ENCODE results near the gene KMT5C. TPM values are rescaled to one million over a fixed set of nuclear protein-coding genes. Genes with fewer than 3 reads are reported as not detected.
A peak's percentile ranks its signal among the peaks of the same experiment; 100 is the strongest.

The KMT5C gene
- total RNA-seq, 1 experiment from 2014 or later = 63.1 TPM

DNA sequence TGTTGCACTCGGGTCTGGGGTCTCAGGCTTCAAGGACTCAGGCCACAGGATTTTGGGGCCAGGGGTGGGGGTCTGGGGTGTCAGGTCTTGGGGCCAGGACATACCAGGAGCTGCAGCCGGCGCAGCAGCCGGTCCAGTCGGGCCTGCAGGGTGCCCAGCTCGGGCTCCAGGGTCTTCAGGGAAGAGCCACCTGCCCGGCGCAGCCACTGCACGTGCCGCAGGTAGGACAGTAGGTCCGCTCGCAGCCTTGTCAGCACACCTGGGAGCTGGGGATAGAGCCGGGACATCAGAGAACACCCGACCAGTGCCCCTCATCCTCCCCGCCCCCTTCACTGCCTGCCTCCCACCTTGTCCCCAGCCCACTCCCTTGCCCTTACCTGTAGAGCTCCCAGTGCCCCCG, 28.4 kb downstream of the KMT5C start (continued):
- TF ChIP-seq, protein P1, sequence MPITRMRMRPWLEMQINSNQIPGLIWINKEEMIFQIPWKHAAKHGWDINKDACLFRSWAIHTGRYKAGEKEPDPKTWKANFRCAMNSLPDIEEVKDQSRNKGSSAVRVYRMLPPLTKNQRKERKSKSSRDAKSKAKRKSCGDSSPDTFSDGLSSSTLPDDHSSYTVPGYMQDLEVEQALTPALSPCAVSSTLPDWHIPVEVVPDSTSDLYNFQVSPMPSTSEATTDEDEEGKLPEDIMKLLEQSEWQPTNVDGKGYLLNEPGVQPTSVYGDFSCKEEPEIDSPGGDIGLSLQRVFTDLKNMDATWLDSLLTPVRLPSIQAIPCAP (CRISPR knock-in tag; IDR thresholded peaks at IDR 0.05) = no peak
- no peak for TF ChIP-seq AR (CRISPR knock-in tag; IDR thresholded peaks at IDR 0.05)
- TF ChIP-seq HMGA2 (CRISPR knock-in tag; IDR thresholded peaks at IDR 0.05) = no peak
- TF ChIP-seq TCF7 (CRISPR knock-in tag; IDR thresholded peaks at IDR 0.05; ENCODE audit: low read depth) = no peak
- TF ChIP-seq, protein P2, sequence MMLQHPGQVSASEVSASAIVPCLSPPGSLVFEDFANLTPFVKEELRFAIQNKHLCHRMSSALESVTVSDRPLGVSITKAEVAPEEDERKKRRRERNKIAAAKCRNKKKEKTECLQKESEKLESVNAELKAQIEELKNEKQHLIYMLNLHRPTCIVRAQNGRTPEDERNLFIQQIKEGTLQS (CRISPR knock-in tag; conservative IDR thresholded peaks at IDR 0.05) = no peak
- TF ChIP-seq USF1 (CRISPR knock-in tag; IDR thresholded peaks at IDR 0.05) = no peak
- no peak for TF ChIP-seq ZNF121 (CRISPR knock-in tag; IDR thresholded peaks at IDR 0.05)
- no peak for TF ChIP-seq RELA (CRISPR knock-in tag; IDR thresholded peaks at IDR 0.05; ENCODE audit: borderline replicate concordance)
- TF ChIP-seq, protein P3, sequence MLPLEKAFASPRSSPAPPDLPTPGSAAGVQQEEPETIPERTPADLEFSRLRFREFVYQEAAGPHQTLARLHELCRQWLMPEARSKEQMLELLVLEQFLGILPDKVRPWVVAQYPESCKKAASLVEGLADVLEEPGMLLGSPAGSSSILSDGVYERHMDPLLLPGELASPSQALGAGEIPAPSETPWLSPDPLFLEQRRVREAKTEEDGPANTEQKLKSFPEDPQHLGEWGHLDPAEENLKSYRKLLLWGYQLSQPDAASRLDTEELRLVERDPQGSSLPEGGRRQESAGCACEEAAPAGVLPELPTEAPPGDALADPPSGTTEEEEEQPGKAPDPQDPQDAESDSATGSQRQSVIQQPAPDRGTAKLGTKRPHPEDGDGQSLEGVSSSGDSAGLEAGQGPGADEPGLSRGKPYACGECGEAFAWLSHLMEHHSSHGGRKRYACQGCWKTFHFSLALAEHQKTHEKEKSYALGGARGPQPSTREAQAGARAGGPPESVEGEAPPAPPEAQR (CRISPR knock-in tag; IDR thresholded peaks at IDR 0.05) = no peak

DNA sequence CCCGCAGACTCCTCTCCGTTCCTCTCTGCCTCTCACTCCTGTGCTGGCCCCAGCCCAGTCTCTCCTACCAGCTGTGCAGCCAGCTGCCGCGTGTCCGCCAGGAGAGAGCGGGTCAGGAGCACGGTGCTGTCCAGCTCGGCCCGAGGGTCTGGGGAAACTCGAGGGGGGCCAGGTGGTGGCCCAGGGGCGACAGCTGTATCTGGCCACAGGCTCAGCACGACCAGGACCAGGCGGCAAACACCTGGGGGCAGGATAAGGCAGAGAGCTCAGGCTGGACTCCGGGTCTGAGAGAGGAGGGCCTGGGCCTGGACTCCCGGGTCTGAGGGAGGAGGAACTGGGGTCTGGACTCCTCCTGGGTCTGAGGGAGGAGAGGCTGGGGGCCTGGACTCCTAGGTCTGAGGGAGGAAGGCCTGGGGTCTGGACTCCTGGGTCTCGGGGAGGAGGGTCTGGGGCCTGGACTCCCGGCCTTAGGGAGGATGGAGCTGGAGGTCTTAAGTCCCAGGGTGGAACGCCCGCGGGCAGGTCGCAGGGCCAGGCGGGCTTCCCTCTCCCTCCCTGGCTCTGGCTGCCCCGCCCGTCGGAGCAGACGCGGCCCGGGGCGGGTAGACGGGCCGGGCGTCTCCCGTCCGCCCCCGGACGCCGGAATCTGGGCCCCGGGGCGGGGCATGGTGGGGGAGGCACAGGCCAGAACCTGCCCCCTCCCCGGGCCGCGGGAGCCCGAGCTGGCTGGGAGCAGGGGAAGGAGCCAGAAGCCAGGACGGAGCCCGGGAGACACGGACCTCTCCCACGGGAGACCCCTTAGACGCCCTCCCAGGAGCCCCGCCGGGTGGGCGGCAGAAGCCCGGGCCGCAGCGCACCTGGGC, 29.3 kb downstream of the KMT5C start:
- POLR2A ChIA-PET = interaction anchor here (0.6 to 2.9 kb wide), 6 partner anchors 15 to 67 kb away, joined by 3 to 12 read pairs (median 4); partner anchors contain the start of gene KMT5C
- Mint-ChIP-seq H3K27ac (no peak overlapping the region), H3K4me1 (peaks cover 16% of the 10 kb centered on the region), H3K27me3 (ENCODE audit: low read depth) (peaks cover 80% of the 10 kb centered on the region), H3K9me3 (no peaks in the 10 kb centered on the region), H3K4me3 (peak overlapping the region; percentile 50), H3K36me3 (no peaks in the 10 kb centered on the region)
- TF ChIP-seq KAT7 (CRISPR knock-in tag; IDR thresholded peaks at IDR 0.05; ENCODE audit: borderline replicate concordance) (no peak), ZNF138 (CRISPR knock-in tag; conservative IDR thresholded peaks at IDR 0.05) (0 out of 2 replicates have a peak, but pooled peaks have one; percentile 62), CTCF (IDR thresholded peaks at IDR 0.05) (no peak), NR1H2 (CRISPR knock-in tag; IDR thresholded peaks at IDR 0.05) (0 out of 2 replicates have a peak, but pooled peaks have one; percentile 38), ARID4B (CRISPR knock-in tag; IDR thresholded peaks at IDR 0.05; ENCODE audit: borderline replicate concordance) (0 out of 2 replicates have a peak, but pooled peaks have one; percentile 23)
- TF ChIP-seq, protein P4, sequence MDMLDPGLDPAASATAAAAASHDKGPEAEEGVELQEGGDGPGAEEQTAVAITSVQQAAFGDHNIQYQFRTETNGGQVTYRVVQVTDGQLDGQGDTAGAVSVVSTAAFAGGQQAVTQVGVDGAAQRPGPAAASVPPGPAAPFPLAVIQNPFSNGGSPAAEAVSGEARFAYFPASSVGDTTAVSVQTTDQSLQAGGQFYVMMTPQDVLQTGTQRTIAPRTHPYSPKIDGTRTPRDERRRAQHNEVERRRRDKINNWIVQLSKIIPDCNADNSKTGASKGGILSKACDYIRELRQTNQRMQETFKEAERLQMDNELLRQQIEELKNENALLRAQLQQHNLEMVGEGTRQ (CRISPR knock-in tag; IDR thresholded peaks at IDR 0.05) = no peak
- ATAC-seq (peak; percentile 13), DNase-seq (ENCODE audit: low spot score) (peak; percentile 49)
- CTCF ChIA-PET = interaction anchor here (0.6 to 2.8 kb wide), 10 partner anchors 15 to 890 kb away, joined by 3 to 13 read pairs (median 4); partner anchors contain the start of genes ISOC2 and TMEM238
